ENCODE measurements around the gene PGPEP1. TPM values are rescaled to one million over a fixed set of nuclear protein-coding genes. Genes with fewer than 3 reads are reported as not detected.
"Not testable (repeated sequence)": the region's sequence is repeated elsewhere in the genome, so short reads cannot be mapped to it uniquely, and the experiment has no call there.

Gene PGPEP1
- total and polyA plus RNA-seq, 4 donors = 16.2 to 33.5 (median 24.9) TPM

DNA sequence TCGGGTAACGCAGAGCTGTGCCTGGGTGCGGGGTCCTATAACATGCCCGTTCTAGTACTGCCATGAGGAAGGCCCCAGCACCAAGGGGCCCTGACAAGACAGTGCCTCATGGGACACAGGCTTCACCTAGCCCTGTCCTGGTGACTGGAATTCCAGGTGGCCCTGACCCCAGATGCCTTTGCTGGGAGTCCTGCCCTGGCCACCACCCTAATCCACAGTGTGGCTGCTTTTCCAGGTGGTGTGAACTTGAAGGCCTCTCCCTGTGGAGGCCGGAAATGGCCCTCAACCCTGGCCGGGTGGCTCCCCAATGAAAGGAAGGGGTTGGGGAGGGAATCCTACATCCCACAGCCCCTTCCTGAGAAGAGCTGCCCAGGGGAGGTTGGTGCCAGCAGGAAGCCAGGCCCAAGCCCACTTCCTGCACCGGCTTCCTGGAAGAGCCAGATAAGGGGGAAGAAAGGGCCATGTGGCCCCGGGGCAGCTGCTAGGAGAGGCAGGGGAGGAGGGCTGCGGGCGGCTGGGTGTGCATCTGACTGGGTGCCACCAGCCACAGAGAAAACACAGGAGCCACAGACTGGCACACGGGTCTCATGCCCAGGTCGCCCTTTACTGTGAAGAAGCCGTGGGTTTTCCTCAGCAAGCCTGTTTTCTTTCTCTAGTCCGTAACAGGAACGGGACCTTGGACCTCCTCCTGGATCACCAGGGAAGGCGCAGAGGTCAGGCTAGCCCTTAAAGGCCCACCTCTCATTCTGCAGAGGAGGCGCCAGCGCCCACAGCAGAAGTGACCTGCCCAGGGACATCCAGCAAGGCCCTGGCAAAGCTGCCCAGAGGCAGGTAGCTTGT, 22.2 kb upstream of the PGPEP1 start:
- H3K27ac ChIP-seq (ENCODE audit: low read depth, low read length) = no peak overlapping the region
- H3K27me3 ChIP-seq (ENCODE audit: control insufficient read depth, insufficient read depth, low read length) = no peaks in the 10 kb centered on the region
- peaks cover 37% of the 10 kb centered on the region for H3K36me3 ChIP-seq (ENCODE audit: control insufficient read depth, insufficient read depth, low read length)
- peaks cover 23% of the 10 kb centered on the region for H3K4me1 ChIP-seq (ENCODE audit: control insufficient read depth, insufficient read depth, low read length)
- no peak for DNase-seq (ENCODE audit: low read depth in 4 of 6, low spot score in 6 of 6)
- H3K4me3 ChIP-seq (ENCODE audit: low read depth, low read length) = no peak overlapping the region
- H3K9me3 ChIP-seq (ENCODE audit: control insufficient read depth, insufficient read depth, low read length) = no peaks in the 10 kb centered on the region
- WGBS (ENCODE audit: insufficient coverage) = 82% methylated on average over 16 of the region's 18 CpGs

DNA sequence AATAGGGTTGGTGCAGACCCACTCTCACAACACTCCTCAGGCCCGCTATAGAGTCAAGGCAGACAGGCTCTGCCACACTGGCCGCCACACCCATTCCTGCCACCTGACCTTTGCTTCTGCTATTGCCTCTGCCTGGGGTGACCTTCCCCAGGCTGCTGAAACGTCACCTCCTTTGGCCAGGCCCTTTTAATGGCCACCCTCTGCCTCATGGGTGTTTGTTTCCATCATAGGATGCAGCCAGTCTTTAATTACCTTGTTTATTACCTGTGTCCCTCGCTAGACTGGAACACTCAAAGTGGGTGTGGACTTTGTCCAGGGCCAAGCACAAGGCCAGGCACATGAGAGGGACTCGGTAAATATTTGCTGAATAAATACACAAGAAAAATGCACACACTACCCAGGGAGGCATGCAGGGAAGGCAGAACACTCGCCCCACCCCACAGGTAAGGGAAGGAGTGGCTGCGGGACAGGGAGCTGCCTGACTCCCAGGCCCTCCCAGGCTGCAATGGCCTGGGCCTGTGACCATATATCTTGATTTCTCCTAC, 20.7 kb upstream of the PGPEP1 start:
- no peak for DNase-seq (ENCODE audit: low read depth in 4 of 6, low spot score in 6 of 6)
- H3K27ac ChIP-seq (ENCODE audit: low read depth, low read length) = no peak overlapping the region
- no peak overlapping the region for H3K4me3 ChIP-seq (ENCODE audit: low read depth, low read length)
- 94% methylated on average over 3 of the region's 7 CpGs for WGBS (ENCODE audit: insufficient coverage)
- H3K9me3 ChIP-seq (ENCODE audit: control insufficient read depth, insufficient read depth, low read length) = no peaks in the 10 kb centered on the region
- H3K4me1 ChIP-seq (ENCODE audit: control insufficient read depth, insufficient read depth, low read length) = peaks cover 31% of the 10 kb centered on the region
- peaks cover 27% of the 10 kb centered on the region for H3K36me3 ChIP-seq (ENCODE audit: control insufficient read depth, insufficient read depth, low read length)
- H3K27me3 ChIP-seq (ENCODE audit: control insufficient read depth, insufficient read depth, low read length) = no peaks in the 10 kb centered on the region

DNA sequence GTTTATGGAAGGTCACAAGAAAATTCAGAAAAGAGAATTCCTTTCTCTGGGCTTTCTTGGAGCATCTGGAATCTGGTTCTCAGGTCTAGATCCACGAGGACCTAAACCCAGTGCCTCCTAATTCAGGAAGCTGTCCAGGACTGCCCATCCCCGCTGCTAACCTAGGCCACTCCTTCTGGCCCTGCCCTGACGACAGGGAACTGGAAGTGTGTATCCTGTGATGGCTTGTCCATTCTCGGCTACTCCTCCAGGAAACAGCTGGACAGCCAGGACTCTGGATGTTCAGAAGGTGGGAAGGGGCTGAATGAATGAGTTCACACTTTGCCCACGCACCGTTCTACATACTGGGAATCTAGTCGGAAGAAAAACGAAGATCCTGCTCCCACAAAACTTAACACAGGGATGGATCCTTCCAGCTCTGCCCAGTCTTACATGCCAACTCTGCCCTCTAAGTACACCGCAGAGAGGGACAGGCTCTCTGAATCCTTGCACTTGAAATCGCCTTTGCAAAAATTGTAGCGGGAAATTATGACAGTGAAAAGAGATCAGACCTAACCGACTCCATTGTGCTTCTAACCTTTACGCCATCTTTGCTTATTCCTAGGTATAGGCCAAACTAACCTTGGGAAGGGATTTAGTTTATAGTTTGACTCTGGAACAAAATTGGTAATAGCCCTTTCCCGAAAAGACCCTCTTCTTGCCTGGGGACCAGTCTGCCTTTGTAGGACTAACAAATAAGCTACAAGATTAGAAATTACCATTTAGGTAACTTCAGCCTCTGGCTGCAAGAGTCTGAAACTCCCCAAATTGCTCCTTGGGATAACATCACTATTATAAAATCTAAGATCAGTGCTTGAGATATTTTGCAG, 19.3 kb upstream of the PGPEP1 start:
- no peaks in the 10 kb centered on the region for H3K9me3 ChIP-seq (ENCODE audit: control insufficient read depth, insufficient read depth, low read length)
- no peak overlapping the region for H3K27ac ChIP-seq (ENCODE audit: low read depth, low read length)
- H3K4me3 ChIP-seq (ENCODE audit: low read depth, low read length) = no peak overlapping the region
- no peaks in the 10 kb centered on the region for H3K27me3 ChIP-seq (ENCODE audit: control insufficient read depth, insufficient read depth, low read length)
- 94% methylated on average over 7 of the region's 14 CpGs for WGBS (ENCODE audit: insufficient coverage)
- peaks cover 31% of the 10 kb centered on the region for H3K4me1 ChIP-seq (ENCODE audit: control insufficient read depth, insufficient read depth, low read length)
- no peak for DNase-seq (ENCODE audit: low read depth in 4 of 6, low spot score in 6 of 6)
- H3K36me3 ChIP-seq (ENCODE audit: control insufficient read depth, insufficient read depth, low read length) = peaks cover 17% of the 10 kb centered on the region

GRCh38 chr19:18321734-18322102, 18.7 kb upstream of the PGPEP1 start:
- DNase-seq (ENCODE audit: low read depth in 4 of 6, low spot score in 6 of 6) = no peak
- Histone ChIP-seq H3K27ac (ENCODE audit: low read depth, low read length) (peak overlapping the region; percentile 86), H3K36me3 (ENCODE audit: control insufficient read depth, insufficient read depth, low read length) (peaks cover 17% of the 10 kb centered on the region), H3K27me3 (ENCODE audit: control insufficient read depth, insufficient read depth, low read length) (no peaks in the 10 kb centered on the region), H3K4me3 (ENCODE audit: low read depth, low read length) (peak overlapping the region; percentile 89), H3K9me3 (ENCODE audit: control insufficient read depth, insufficient read depth, low read length) (no peaks in the 10 kb centered on the region), H3K4me1 (ENCODE audit: control insufficient read depth, insufficient read depth, low read length) (peaks cover 31% of the 10 kb centered on the region)
- WGBS (ENCODE audit: insufficient coverage) = 57% methylated on average over 7 of the region's 9 CpGs

DNA sequence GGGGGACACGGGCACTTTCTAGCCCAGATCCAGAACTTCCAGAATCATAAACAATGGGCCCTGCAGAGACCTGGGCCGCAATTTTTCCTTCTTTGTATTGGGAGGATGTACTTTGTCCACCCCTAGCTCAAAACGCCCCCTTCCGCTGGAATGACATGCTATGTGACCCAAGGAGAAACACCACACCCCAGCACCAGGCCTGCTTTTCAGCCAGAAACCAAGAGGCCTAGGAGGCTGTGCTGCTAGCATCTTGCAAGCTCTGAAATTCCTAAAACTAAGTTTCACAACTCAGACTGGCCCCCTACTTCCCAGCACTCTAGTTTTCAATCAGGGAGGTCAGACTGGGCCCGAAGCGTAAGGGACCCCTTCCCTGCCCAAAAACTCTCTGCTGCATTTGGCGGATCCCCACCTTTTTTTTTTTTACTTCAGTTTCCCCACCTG, 18.1 kb upstream of the PGPEP1 start:
- H3K27me3 ChIP-seq (ENCODE audit: control insufficient read depth, insufficient read depth, low read length) = no peaks in the 10 kb centered on the region
- peak in 2 of 6 donors; percentile 13 to 47 for DNase-seq (ENCODE audit: low read depth in 4 of 6, low spot score in 6 of 6)
- no peaks in the 10 kb centered on the region for H3K9me3 ChIP-seq (ENCODE audit: control insufficient read depth, insufficient read depth, low read length)
- H3K27ac ChIP-seq (ENCODE audit: low read depth, low read length) = peak overlapping the region; percentile 86
- peaks cover 31% of the 10 kb centered on the region for H3K4me1 ChIP-seq (ENCODE audit: control insufficient read depth, insufficient read depth, low read length)
- peak overlapping the region; percentile 89 for H3K4me3 ChIP-seq (ENCODE audit: low read depth, low read length)
- 2% methylated on average over 6 of the region's 7 CpGs for WGBS (ENCODE audit: insufficient coverage)
- peaks cover 17% of the 10 kb centered on the region for H3K36me3 ChIP-seq (ENCODE audit: control insufficient read depth, insufficient read depth, low read length)

DNA sequence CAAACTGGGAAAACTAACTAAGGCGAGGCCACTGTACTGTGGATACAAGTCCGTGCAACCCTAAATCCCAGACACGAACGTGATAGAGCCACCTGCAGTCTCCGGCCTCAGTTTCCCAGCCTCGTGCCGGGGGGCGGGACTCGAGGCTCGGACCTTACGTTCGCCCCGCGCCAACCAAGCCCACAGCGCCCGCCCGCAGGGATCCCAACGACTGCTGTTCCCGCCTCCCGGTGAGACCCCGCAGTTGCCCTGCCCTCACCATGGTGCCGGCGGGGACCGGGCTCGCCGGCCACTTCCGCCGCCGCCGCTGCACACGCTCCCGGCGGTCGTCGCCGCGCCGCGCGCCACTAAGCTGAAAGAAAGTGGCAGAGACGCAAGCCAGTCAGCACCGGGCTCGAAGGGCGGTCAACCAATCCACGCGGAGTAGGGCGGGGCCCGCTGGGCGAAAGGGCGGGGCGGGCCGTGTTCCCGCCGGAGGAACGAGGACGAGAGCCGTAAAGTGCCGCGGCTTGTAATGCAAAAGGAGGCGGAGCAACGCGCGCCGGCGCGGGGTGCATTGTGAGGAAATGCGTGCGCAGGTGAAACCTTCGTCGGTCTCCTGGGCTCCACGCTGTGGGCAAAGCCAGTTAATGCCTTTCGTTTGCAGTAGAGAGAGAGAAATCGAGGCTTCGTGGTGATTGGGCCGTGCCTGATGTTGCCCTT, 17.5 kb upstream of the PGPEP1 start, which contains the start of gene LSM4:
LSM4 (minus strand) TSS at position 318 of the 702 bp plus-strand sequence; CDS start at position 262, 56 bp downstream.
- peak; percentile 90 to 99 (median 94) for DNase-seq (ENCODE audit: low read depth in 4 of 6, low spot score in 6 of 6)
- H3K4me1 ChIP-seq (ENCODE audit: control insufficient read depth, insufficient read depth, low read length) = peaks cover 31% of the 10 kb centered on the region
- under 1% methylated on average over 75 of the region's 75 CpGs for WGBS (ENCODE audit: insufficient coverage)
- H3K27ac ChIP-seq (ENCODE audit: low read depth, low read length) = peak within 1 kb of the TSS; percentile 96
- peaks cover 17% of the 10 kb centered on the region for H3K36me3 ChIP-seq (ENCODE audit: control insufficient read depth, insufficient read depth, low read length)
- peak within 1 kb of the TSS; percentile 89 for H3K4me3 ChIP-seq (ENCODE audit: low read depth, low read length)
- no peaks in the 10 kb centered on the region for H3K9me3 ChIP-seq (ENCODE audit: control insufficient read depth, insufficient read depth, low read length)
- no peaks in the 10 kb centered on the region for H3K27me3 ChIP-seq (ENCODE audit: control insufficient read depth, insufficient read depth, low read length)

GRCh38 chr19:18324373-18324731, 16.0 kb upstream of the PGPEP1 start:
- not testable (repeated sequence) for H3K27ac ChIP-seq (ENCODE audit: low read depth, low read length); H3K36me3 ChIP-seq (ENCODE audit: control insufficient read depth, insufficient read depth, low read length); H3K27me3 ChIP-seq (ENCODE audit: control insufficient read depth, insufficient read depth, low read length); H3K9me3 ChIP-seq (ENCODE audit: control insufficient read depth, insufficient read depth, low read length); DNase-seq (ENCODE audit: low read depth in 4 of 6, low spot score in 6 of 6); H3K4me3 ChIP-seq (ENCODE audit: low read depth, low read length)
- 44% methylated on average over 3 of the region's 6 CpGs for WGBS (ENCODE audit: insufficient coverage)
- H3K4me1 ChIP-seq (ENCODE audit: control insufficient read depth, insufficient read depth, low read length) = peaks cover 26% of the 10 kb centered on the region

GRCh38 chr19:18326772-18327171, 13.6 kb upstream of the PGPEP1 start:
- H3K4me3 ChIP-seq (ENCODE audit: low read depth, low read length) = no peak overlapping the region
- DNase-seq (ENCODE audit: low read depth in 4 of 6, low spot score in 6 of 6) = no peak
- 94% methylated on average over 4 of the region's 5 CpGs for WGBS (ENCODE audit: insufficient coverage)

More at GRCh38 chr19:18326772-18327171, 13.6 kb upstream of the PGPEP1 start:
- Histone ChIP-seq H3K36me3 (ENCODE audit: control insufficient read depth, insufficient read depth, low read length) (no peaks in the 10 kb centered on the region), H3K4me1 (ENCODE audit: control insufficient read depth, insufficient read depth, low read length) (peaks cover 23% of the 10 kb centered on the region), H3K27me3 (ENCODE audit: control insufficient read depth, insufficient read depth, low read length) (no peaks in the 10 kb centered on the region), H3K9me3 (ENCODE audit: control insufficient read depth, insufficient read depth, low read length) (no peaks in the 10 kb centered on the region), H3K27ac (ENCODE audit: low read depth, low read length) (no peak overlapping the region)
